ENCODE data around the gene MYCL. TPM values are rescaled to one million over a fixed set of nuclear protein-coding genes. Genes with fewer than 3 reads are reported as not detected.

MYCL gene
- total and polyA plus RNA-seq, 10 of the 15 experiments (the other 5 are each of a cell fraction or from before 2014, with no cell fraction given): 0.11 to 1.4 (median 0.40) TPM; not detected in 1

DNA sequence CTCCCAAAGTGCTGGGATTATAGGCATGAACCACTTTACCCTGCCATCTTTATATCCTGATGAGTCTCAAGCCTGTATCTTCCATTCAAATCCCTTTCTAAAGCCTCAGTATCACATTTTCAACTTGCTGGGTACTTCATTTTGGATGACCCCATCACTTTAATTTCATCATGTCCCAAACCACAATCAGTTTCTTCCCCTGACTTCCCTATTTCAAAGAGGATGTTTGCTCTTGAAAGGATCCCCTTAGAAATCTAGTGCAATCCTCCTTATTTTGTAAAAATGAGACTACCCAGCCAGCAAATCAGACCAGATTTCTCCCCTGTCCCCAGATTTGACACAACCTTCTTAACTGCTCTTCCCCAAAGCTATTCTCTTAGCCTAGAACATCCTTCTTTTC is 11.4 kb downstream of the MYCL start:
- Histone ChIP-seq H3K79me2 (ENCODE audit: control insufficient read depth, insufficient read depth, low read length) (no peaks in the 10 kb centered on the region), H3K27me3 (replicated peaks in 1 of 2; ENCODE audit: control insufficient read depth in 2 of 2, insufficient read depth in 2 of 2, low read length in 1 of 2) (0 out of 4 replicates have a peak, but pooled peaks cover 0 to 1% of the 10 kb centered on the region in 2 experiments), H3K9ac (ENCODE audit: control insufficient read depth, insufficient read depth, low read length) (no peak overlapping the region), H3K36me3 (ENCODE audit: control insufficient read depth in 2 of 2, insufficient read depth in 2 of 2, low read length in 1 of 2) (no peaks in the 10 kb centered on the region), H3K9me3 (replicated peaks; ENCODE audit: control insufficient read depth, insufficient read depth, low read length) (no peaks in the 10 kb centered on the region), H3K27ac (ENCODE audit: control insufficient read depth, insufficient read depth) (no peak overlapping the region), H3K4me1 (ENCODE audit: control insufficient read depth, insufficient read depth, low read length) (peaks cover 11% of the 10 kb centered on the region), H3K4me3 (no peak overlapping the region), H2AFZ (ENCODE audit: control insufficient read depth, low read depth, low read length) (no peak overlapping the region), H4K20me1 (ENCODE audit: control insufficient read depth, insufficient read depth) (no peaks in the 10 kb centered on the region), H3K4me2 (ENCODE audit: control insufficient read depth, insufficient read depth) (no peak overlapping the region)
- ChIA-PET SMC1A (ENCODE audit: uncharacterized antibody, unreplicated experiment) (no interaction called here), POLR2A (interaction anchor here (1.0 kb wide), 1 partner anchor 10 kb away, joined by 3 read pairs; no protein-coding TSS in a partner anchor), CTCF (interaction anchor here (1.2 to 3.4 kb wide), 3 partner anchors 10 to 74 kb away, joined by 3 to 13 read pairs (median 3); partner anchors contain the start of gene MYCL), RAD21 (ENCODE audit: unreplicated experiment) (interaction anchor here (1.1 kb wide), 1 partner anchor 12 kb away, joined by 3 read pairs; no protein-coding TSS in a partner anchor)
- intact Hi-C loops (cut with micrococcal nuclease; ENCODE audit: unreplicated experiment): no loop called here
- FAIRE-seq (no peak), ATAC-seq (no peak), DNase-seq (ENCODE audit: low read depth, low spot score) (no peak)
- TF ChIP-seq, protein P1, sequence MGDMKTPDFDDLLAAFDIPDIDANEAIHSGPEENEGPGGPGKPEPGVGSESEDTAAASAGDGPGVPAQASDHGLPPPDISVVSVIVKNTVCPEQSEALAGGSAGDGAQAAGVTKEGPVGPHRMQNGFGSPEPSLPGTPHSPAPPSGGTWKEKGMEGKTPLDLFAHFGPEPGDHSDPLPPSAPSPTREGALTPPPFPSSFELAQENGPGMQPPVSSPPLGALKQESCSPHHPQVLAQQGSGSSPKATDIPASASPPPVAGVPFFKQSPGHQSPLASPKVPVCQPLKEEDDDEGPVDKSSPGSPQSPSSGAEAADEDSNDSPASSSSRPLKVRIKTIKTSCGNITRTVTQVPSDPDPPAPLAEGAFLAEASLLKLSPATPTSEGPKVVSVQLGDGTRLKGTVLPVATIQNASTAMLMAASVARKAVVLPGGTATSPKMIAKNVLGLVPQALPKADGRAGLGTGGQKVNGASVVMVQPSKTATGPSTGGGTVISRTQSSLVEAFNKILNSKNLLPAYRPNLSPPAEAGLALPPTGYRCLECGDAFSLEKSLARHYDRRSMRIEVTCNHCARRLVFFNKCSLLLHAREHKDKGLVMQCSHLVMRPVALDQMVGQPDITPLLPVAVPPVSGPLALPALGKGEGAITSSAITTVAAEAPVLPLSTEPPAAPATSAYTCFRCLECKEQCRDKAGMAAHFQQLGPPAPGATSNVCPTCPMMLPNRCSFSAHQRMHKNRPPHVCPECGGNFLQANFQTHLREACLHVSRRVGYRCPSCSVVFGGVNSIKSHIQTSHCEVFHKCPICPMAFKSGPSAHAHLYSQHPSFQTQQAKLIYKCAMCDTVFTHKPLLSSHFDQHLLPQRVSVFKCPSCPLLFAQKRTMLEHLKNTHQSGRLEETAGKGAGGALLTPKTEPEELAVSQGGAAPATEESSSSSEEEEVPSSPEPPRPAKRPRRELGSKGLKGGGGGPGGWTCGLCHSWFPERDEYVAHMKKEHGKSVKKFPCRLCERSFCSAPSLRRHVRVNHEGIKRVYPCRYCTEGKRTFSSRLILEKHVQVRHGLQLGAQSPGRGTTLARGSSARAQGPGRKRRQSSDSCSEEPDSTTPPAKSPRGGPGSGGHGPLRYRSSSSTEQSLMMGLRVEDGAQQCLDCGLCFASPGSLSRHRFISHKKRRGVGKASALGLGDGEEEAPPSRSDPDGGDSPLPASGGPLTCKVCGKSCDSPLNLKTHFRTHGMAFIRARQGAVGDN (IDR thresholded peaks at IDR 0.05): no peak
- no peak for TF ChIP-seq JUND (IDR thresholded peaks at IDR 0.05; ENCODE audit: low read depth, low read length)
- in situ Hi-C loops (cut with MboI): no loop called here
- BruUV-seq (replicated peaks): no TSS peak

All from GM12878 (cell line).